Cardiac fibroblast (primary cell): ENCODE results near the gene PTPRG.

Experiments
- DNase-seq, 2 donors: peaks; one replicate each; pipeline versions ENCODE4 v3.0.0 to v3.0.0-alpha.2; 2010; ENCODE audit warnings: low read depth in 2 of 2
- H3K4me3 ChIP-seq, 2 donors: replicated peaks in 1 of 2; 1 replicate in 1 of 2; 2 replicates in 1 of 2; pipeline ENCODE4 v1.5.1; 2011; ENCODE audit warnings: low read depth in 2 of 2, low read length in 2 of 2, mild to moderate bottlenecking in 2 of 2, moderate library complexity in 1 of 2
- TF ChIP-seq, protein P1 (sequence below): IDR thresholded peaks from one replicate; pipeline ENCODE4 v1.5.1; 2011; ENCODE audit warnings: low read depth, mild to moderate bottlenecking, low read length, inconsistent platforms

The PTPRG gene

DNA sequence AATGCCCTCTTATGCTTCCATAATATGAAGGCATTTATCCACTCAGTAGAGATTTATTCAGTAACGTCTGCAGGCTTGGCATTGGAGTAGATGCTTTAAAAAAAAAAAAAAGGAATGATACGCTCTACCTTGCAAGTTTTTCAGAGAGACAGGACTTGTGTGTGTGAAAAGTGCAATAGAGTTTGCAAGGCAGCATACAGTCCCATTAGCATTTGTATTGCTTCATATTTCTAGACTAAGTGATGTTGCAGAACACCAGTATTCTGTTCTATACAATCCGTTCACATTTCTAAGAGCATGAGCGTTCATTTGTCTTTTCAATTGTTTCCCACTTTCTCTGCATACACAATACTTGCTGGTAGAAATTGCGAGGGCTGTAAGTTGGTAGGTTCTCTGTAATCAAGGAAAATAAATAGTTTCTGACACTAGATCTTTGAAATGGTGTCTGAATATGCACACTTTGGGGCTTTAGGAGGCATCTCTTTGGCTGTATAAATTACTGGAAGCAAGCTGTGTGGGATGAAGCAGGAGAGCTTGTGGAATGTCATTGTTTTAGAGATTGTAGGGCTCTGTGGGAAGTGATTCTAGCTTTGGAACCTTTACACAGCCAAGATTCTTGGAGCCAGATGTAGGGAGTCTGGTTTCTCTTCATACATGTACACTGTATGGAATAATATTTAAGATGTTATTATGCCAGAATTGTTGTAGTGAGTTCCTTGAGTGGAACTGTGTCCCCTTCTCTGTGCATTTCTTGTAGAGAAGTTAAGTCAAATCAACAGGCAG lies 549.3 kb downstream of the PTPRG start:
- DNase-seq: peak; percentile 22 to 57
- H3K4me3 ChIP-seq: no peak overlapping the region
- TF ChIP-seq, protein P1, sequence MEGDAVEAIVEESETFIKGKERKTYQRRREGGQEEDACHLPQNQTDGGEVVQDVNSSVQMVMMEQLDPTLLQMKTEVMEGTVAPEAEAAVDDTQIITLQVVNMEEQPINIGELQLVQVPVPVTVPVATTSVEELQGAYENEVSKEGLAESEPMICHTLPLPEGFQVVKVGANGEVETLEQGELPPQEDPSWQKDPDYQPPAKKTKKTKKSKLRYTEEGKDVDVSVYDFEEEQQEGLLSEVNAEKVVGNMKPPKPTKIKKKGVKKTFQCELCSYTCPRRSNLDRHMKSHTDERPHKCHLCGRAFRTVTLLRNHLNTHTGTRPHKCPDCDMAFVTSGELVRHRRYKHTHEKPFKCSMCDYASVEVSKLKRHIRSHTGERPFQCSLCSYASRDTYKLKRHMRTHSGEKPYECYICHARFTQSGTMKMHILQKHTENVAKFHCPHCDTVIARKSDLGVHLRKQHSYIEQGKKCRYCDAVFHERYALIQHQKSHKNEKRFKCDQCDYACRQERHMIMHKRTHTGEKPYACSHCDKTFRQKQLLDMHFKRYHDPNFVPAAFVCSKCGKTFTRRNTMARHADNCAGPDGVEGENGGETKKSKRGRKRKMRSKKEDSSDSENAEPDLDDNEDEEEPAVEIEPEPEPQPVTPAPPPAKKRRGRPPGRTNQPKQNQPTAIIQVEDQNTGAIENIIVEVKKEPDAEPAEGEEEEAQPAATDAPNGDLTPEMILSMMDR: no peak

DNA sequence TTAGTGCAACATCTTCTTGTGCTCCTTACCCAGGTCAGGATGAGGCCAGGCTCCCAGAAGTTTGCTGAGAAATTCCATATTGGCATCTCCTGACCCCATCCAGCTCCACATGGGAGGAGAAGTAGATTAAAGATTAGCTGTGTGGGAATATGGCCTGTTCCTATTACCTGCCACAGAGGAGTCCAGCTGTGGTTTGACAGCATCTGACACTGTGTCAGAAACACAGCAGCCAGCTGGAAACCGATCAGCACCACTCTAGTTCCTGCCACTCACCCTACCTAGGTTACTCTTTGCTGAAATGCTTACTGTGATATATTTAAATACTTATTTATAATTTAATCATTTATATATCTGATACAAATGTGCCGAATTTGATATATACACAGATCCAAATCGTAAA lies 551.7 kb downstream of the PTPRG start:
- TF ChIP-seq, protein P1: no peak
- no peak for DNase-seq
- H3K4me3 ChIP-seq: no peak overlapping the region

DNA sequence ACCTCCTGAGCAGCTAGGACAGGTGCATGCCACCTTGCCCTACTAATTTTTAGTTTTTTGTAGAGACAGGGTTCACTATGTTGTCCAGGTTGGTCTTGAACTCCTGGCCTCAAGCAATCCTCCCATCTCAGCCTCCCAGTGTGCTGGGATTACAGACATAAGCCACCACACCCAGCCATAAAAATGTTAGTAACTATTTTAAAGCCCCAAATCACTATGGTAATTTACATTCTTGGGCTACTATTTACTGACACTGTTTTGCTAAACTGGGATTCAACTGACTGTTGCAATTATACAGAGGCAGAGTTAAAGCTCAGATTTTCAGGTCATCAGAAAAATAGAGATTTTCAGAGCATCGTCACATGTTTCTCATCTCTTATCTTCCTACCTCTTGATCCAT lies 553.4 kb downstream of the PTPRG start:
- DNase-seq: no peak
- TF ChIP-seq, protein P1: no peak
- no peak overlapping the region for H3K4me3 ChIP-seq

DNA sequence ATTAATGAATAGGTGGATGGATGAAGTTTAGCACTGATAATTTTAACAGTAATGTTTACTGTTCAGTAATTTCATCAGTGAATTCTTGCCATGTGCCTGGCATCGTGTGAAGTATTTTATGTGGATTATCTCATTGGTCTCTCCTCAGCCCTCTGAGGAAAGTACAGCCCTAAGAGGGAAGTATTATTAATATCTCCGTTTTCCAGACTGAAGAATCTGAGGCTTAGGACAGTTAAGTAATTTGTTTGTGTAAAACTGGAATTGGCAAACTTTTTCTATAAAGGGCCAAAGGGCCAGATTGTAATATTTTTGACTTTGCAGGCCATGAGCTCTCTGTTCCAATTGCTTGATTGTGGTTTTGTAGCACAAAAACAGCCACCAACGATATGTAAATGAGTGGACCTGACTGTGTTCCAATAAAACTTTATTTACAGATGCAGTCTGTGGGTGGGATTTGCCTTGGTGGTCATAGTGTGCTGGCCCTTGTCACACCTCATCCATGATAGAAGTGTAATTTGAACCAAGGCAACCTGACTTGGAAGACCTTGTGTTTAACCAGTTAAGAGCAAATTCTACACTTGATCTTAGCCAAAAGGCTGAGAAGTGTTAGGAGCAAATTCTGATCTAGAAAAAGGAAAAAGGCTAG lies 556.7 kb downstream of the PTPRG start:
- no peak overlapping the region for H3K4me3 ChIP-seq
- TF ChIP-seq, protein P1: no peak
- no peak for DNase-seq

DNA sequence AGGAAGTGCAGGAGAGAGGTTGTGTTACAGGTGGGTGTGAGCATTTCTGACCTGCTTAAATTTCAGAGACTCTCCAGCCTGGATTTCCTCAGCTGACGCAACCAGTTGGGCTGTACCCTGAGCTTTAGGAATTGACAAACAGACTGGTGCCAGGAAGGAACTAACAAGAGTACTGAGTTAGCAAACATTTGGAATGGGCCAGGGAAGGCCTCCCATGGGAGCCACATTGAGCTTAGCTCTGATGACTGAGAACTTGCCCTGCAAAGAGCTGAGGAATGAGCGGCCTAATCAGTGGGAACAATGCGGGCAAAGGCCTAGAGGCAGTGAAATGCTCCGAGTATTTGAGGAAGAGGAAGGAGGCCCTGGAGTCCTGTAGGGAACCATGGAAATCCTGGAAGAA lies 557.8 kb downstream of the PTPRG start:
- DNase-seq: peak; percentile 28 to 46
- TF ChIP-seq, protein P1: no peak
- H3K4me3 ChIP-seq: no peak overlapping the region

DNA sequence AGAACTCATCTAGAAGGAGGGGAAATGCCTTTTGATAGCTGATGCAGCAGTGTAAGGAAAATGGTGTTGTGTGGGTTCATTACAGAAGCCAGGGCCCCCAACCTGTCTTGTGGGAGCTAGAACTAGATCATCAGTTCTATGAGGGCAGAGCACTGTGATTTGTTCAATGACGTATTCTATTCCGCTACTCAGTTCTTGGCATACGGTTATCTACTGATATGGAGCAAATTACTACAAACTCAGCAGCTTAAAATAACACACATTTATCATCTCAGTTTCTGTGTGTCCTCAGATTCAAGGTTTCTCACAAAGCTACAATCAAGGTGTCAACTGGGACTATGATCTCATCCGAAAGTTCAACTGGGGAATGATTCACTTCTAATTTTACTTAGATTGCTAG lies 561.4 kb downstream of the PTPRG start:
- no peak for DNase-seq

More for the DNA sequence above, 561.4 kb downstream of the PTPRG start:
- TF ChIP-seq, protein P1: no peak
- H3K4me3 ChIP-seq: no peak overlapping the region
